PFSK-1 (cell line): Measurements from ENCODE around the gene HTR5A.

Experiments used
- FOXP2 ChIP-seq: optimal IDR thresholded peaks from 2 replicates; pipeline ENCODE3; 2011; ENCODE audit warnings: borderline replicate concordance, control low read depth, inconsistent platforms; ENCODE audit not compliant: insufficient read depth; ENCODE audit errors: extremely low read length, extremely low read depth
- POLR2AphosphoS5 ChIP-seq: IDR thresholded peaks from 2 replicates; pipeline ENCODE4 v1.6.1; 2012; ENCODE audit warnings: low read depth, mild to moderate bottlenecking, control low read depth, low read length, moderate library complexity
- REST ChIP-seq, 2 experiments: IDR thresholded peaks; 2 replicates each; pipeline versions ENCODE4 v1.6.1 to v1.8.0; 2011 to 2012; ENCODE audit warnings: low read depth in 2 of 2, low read length in 2 of 2, control low read depth in 1 of 2, inconsistent platforms in 1 of 2, mild to moderate bottlenecking in 1 of 2, moderate library complexity in 1 of 2; ENCODE audit not compliant: insufficient read depth in 1 of 2
- SIN3A ChIP-seq: IDR thresholded peaks from 2 replicates; pipeline ENCODE4 v1.6.1; 2012; ENCODE audit warnings: mild to moderate bottlenecking, low read length, moderate library complexity, borderline replicate concordance; ENCODE audit not compliant: insufficient read depth
- TAF1 ChIP-seq: IDR thresholded peaks from 2 replicates; pipeline ENCODE4 v1.6.1; 2012; ENCODE audit warnings: low read length, control low read depth, borderline replicate concordance; ENCODE audit not compliant: insufficient read depth

DNA sequence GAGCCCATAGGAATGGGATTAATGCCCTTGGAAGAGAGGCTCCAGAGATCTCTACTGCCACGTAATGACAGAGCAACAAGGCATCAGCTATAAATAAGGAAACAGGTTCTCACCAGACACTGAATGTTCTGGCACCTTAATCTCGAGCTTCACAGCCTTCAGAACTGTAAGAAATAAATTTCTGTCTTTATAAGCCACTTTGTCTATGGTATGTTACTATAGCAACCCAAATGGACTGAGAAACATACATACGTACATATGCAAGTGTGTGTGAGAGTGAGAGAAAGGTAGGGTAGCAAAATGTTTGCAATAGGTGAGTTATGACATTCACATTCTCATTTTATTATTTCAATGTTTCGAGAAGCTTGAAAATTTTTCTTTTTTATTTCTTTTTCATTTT, 22.1 kb upstream of the HTR5A start:
- TF ChIP-seq TAF1 (no peak), POLR2AphosphoS5 (no peak), REST (IDR thresholded peaks at IDR 0.05; ENCODE audit: insufficient read depth in 1 of 2, low read depth in 2 of 2, low read length in 2 of 2) (no peak), SIN3A (no peak), FOXP2 (no peak)
